GM19240 (cell line): ENCODE results near the gene OPN5.

Source experiments
- DNase-seq: peaks from one replicate; pipeline ENCODE4 v3.0.0; 2011; ENCODE audit warnings: low spot score; ENCODE audit not compliant: insufficient read length

The OPN5 gene

DNA sequence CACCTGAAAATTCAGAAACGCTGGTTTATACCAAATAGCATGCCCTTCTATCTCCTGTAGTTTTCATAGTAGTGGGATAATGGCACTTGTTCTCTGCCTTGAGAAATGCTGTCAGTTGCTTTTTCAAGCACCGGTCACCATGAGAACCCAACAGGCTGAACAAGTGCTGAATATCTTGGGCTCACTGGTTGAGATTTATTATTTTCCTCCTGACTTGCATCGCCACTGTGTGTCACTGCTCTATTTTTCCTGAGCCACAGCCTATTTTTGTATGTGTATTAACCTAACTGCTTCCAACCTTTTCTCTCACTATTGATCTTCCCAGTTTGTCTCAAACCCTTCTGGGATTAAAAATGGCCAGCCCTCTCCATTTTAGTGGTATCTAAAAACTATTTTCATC, 71.9 kb downstream of the OPN5 start:
- DNase-seq, result no peak

DNA sequence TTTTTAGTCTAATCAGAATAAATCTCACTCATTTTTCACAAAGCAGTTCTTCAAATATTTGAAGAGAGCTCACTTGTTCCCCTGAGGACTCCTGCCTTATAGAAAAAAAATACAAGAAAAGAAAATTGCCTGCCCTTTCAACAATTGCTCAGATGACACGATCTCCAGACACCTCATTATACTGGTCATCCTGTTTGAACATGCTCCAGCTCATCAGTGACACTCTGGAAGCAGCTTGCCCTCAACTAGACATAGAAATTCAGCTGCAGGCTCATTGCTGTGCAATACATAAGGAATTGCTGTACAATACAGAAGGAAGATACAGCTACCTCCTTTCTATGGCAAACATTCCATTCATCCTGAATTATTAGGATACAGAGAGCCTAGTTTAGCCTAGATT, 73.1 kb downstream of the OPN5 start:
- no peak for DNase-seq

DNA sequence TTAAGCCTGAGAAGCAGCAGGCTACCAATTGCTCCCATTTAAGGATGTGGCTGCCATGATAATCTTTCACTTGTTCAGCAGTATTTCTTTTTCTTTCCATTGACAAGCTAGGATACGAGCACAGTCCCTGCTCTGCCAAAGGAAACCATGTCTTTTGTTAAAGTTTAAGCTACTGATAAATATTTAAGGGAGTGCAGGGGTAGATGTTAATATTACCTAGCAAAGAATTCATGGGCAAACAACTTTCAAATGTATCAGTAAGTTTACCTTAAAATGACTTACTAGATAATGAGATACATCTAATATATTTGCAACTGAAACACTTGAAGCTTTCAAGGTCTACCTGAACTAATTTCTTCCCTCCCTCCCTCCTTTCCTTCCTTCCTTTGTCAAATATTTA, 77.3 kb downstream of the OPN5 start:
- DNase-seq, result no peak

DNA sequence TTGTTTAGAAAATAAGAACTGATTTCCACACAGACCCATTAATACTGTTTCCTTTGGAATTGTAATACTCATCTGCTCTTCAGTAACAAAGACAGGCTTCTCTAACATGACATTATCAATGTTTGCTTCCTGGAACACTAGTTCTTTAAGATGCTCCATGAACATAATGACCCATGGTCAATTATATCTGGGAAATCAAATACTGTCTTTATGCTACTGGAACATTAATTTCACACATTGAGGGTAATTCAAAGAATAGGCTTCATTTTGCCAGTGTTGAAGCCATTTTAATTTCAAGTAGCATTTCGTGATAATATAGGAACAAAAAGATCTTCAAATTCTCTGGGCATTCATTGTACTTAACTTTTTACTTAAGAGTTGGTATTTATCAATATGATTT, 80.9 kb downstream of the OPN5 start:
- no peak for DNase-seq

DNA sequence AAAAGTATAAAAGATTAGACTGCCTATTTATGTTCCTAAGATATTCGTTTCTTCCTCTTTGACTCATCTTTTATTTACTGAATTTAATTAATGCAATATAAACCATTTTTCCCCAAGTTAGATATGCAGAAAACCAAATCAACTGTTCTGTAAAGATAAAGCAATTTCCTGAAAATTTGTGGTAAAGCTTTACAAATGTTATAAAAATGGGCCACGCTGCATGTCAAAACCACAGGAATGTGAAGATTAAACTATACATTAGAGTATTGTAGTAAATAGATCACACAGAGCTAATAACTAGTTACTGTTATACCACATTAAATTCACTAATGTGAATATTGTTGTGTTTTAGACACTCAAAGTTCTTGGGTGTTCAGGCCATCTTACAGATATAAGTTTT, 83.4 kb downstream of the OPN5 start:
- no peak for DNase-seq

DNA sequence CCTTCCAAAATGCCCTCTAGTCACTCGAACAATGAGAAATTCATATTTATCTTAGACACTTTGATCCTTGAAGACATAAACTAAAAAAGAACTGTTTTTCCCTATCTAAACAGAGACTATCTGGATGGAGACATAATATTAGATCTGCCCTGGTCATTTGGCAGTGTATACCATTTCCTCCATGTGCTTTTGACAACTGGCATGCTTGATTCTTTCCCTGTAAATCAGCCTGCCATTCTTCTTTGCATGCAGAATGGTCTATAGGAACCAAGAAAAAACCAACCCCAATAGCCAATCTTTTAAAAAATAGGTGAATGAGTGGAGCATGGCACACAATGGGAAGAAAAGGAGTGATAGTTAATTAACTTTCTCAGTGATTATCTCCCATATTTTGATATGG, 93.8 kb downstream of the OPN5 start:
- DNase-seq, result no peak
